ENCODE measurements around the gene MTHFD2L. TPM values are rescaled to one million over a fixed set of nuclear protein-coding genes. Genes with fewer than 3 reads are reported as not detected.

Gene MTHFD2L
- total and polyA plus RNA-seq, 10 of the 15 experiments (the other 5 are each of a cell fraction or from before 2014, with no cell fraction given) = 4.8 to 25.4 (median 14.4) TPM

DNA sequence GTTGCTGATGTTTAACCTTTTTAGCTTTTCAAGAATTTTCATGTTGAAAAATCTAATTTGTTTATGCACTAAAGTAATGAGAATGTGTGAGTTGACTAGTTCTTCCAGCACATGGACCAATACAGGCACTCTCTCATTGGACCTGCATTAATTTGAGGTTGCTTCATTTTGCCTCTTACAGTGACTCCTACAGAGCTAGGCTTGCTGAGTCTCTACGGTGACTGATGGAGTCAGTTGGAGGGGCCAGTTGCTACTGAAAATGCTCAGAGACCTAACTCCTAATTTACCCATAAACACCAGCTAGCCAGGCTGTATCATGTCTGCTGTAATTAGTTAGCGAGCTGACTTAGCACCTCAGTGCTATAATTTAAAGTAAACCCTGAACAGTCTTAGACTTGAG lies 10.9 kb downstream of the MTHFD2L start (continued):
- TF ChIP-seq, protein P1, sequence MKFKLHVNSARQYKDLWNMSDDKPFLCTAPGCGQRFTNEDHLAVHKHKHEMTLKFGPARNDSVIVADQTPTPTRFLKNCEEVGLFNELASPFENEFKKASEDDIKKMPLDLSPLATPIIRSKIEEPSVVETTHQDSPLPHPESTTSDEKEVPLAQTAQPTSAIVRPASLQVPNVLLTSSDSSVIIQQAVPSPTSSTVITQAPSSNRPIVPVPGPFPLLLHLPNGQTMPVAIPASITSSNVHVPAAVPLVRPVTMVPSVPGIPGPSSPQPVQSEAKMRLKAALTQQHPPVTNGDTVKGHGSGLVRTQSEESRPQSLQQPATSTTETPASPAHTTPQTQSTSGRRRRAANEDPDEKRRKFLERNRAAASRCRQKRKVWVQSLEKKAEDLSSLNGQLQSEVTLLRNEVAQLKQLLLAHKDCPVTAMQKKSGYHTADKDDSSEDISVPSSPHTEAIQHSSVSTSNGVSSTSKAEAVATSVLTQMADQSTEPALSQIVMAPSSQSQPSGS (IDR thresholded peaks at IDR 0.05; ENCODE audit: low read length) = no peak
- TF ChIP-seq SUPT20H (IDR thresholded peaks at IDR 0.05; ENCODE audit: borderline replicate concordance, control insufficient read depth, low read depth, low read length) (no peak), SP1 (IDR thresholded peaks at IDR 0.05; ENCODE audit: low read depth, low read length) (no peak), BACH1 (IDR thresholded peaks at IDR 0.05; ENCODE audit: borderline replicate concordance) (no peak), EZH2 (IDR thresholded peaks at IDR 0.05; ENCODE audit: borderline replicate concordance, control insufficient read depth, low read depth, low read length) (no peak), CBFB (IDR thresholded peaks at IDR 0.05; ENCODE audit: low read depth) (no peak), CREM (IDR thresholded peaks at IDR 0.05; ENCODE audit: low read depth) (no peak), PAX8 (IDR thresholded peaks at IDR 0.05) (no peak)

GRCh38 chr4:74173321-74173720 lies 15.4 kb downstream of the MTHFD2L start:
- RAD21 ChIA-PET (ENCODE audit: unreplicated experiment) = no interaction called here
- intact Hi-C loops (cut with micrococcal nuclease; ENCODE audit: unreplicated experiment) = no loop called here
- FAIRE-seq (no peak), DNase-seq (ENCODE audit: low read depth, low spot score) (no peak), ATAC-seq (no peak)
- H4K20me1 ChIP-seq (ENCODE audit: control insufficient read depth, insufficient read depth) = no peaks in the 10 kb centered on the region
- H3K79me2 ChIP-seq (ENCODE audit: control insufficient read depth, insufficient read depth, low read length) = no peaks in the 10 kb centered on the region
- TF ChIP-seq, protein P2, sequence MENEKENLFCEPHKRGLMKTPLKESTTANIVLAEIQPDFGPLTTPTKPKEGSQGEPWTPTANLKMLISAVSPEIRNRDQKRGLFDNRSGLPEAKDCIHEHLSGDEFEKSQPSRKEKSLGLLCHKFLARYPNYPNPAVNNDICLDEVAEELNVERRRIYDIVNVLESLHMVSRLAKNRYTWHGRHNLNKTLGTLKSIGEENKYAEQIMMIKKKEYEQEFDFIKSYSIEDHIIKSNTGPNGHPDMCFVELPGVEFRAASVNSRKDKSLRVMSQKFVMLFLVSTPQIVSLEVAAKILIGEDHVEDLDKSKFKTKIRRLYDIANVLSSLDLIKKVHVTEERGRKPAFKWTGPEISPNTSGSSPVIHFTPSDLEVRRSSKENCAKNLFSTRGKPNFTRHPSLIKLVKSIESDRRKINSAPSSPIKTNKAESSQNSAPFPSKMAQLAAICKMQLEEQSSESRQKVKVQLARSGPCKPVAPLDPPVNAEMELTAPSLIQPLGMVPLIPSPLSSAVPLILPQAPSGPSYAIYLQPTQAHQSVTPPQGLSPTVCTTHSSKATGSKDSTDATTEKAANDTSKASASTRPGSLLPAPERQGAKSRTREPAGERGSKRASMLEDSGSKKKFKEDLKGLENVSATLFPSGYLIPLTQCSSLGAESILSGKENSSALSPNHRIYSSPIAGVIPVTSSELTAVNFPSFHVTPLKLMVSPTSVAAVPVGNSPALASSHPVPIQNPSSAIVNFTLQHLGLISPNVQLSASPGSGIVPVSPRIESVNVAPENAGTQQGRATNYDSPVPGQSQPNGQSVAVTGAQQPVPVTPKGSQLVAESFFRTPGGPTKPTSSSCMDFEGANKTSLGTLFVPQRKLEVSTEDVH (IDR thresholded peaks at IDR 0.05; ENCODE audit: low read depth, partially characterized antibody) = no peak
- TF ChIP-seq ZSCAN29 (IDR thresholded peaks at IDR 0.05) (no peak), CREB1 (IDR thresholded peaks at IDR 0.05; ENCODE audit: low read depth) (no peak), JUNB (IDR thresholded peaks at IDR 0.05) (no peak), TCF12 (IDR thresholded peaks at IDR 0.05; ENCODE audit: low read depth, low read length) (no peak), PAX8 (IDR thresholded peaks at IDR 0.05) (no peak), IRF3 (IDR thresholded peaks at IDR 0.05) (no peak), TCF3 (IDR thresholded peaks at IDR 0.05; ENCODE audit: borderline replicate concordance, insufficient read depth, low read depth, low read length) (no peak), ZBED1 (IDR thresholded peaks at IDR 0.05; ENCODE audit: borderline replicate concordance) (no peak)
- TF ChIP-seq, protein P3, sequence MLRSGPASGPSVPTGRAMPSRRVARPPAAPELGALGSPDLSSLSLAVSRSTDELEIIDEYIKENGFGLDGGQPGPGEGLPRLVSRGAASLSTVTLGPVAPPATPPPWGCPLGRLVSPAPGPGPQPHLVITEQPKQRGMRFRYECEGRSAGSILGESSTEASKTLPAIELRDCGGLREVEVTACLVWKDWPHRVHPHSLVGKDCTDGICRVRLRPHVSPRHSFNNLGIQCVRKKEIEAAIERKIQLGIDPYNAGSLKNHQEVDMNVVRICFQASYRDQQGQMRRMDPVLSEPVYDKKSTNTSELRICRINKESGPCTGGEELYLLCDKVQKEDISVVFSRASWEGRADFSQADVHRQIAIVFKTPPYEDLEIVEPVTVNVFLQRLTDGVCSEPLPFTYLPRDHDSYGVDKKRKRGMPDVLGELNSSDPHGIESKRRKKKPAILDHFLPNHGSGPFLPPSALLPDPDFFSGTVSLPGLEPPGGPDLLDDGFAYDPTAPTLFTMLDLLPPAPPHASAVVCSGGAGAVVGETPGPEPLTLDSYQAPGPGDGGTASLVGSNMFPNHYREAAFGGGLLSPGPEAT (IDR thresholded peaks at IDR 0.05; ENCODE audit: low read depth) = no peak
- no peak overlapping the region for H3K27ac ChIP-seq (ENCODE audit: control insufficient read depth, insufficient read depth)
- H3K4me1 ChIP-seq (ENCODE audit: control insufficient read depth, insufficient read depth, low read length) = no peaks in the 10 kb centered on the region
- no TSS peak for BruUV-seq (replicated peaks)
- in situ Hi-C loops (cut with MboI) = loop anchor here (25.0 kb wide), 1 partner anchor 1111 kb away; the partner anchor contains the start of gene COX18
- H3K27me3 ChIP-seq (replicated peaks in 1 of 2; ENCODE audit: control insufficient read depth in 2 of 2, insufficient read depth in 2 of 2, low read length in 1 of 2) = no peaks in the 10 kb centered on the region
- no peak overlapping the region for H3K4me2 ChIP-seq (ENCODE audit: control insufficient read depth, insufficient read depth)
- no peak overlapping the region for H3K9ac ChIP-seq (ENCODE audit: control insufficient read depth, insufficient read depth, low read length)
- CTCF ChIA-PET = no interaction called here
- H3K36me3 ChIP-seq (ENCODE audit: control insufficient read depth in 2 of 2, insufficient read depth in 2 of 2, low read length in 1 of 2) = no peaks in the 10 kb centered on the region
- WGBS (ENCODE audit: insufficient coverage, insufficient replicate concordance, low lambda C conversion rate, missing lambda C conversion rate) = 98% methylated on average over 5 of the region's 5 CpGs
- no peaks in the 10 kb centered on the region for H3K9me3 ChIP-seq (replicated peaks; ENCODE audit: control insufficient read depth, insufficient read depth, low read length)
- no peak overlapping the region for H2AFZ ChIP-seq (ENCODE audit: control insufficient read depth, low read depth, low read length)
- no peak overlapping the region for H3K4me3 ChIP-seq
- SMC1A ChIA-PET (ENCODE audit: uncharacterized antibody, unreplicated experiment) = interaction anchor here (1.4 kb wide), 1 partner anchor 13 kb away, joined by 3 read pairs; no protein-coding TSS in a partner anchor
- POLR2A ChIA-PET = no interaction called here
